HEK293 (cell line): ENCODE data around the gene TRIP4.

ENCODE experiments used
- GLIS2 ChIP-seq: fragments of 450-650 bp; formaldehyde crosslinking; IDR thresholded peaks from 2 replicates; pipeline ENCODE4 v1.5.1; 2016; ENCODE audit warnings: missing biosample characterization, missing genetic modification characterization
- REPIN1 ChIP-seq: fragments of 450-650 bp; formaldehyde crosslinking; IDR thresholded peaks from 2 replicates; pipeline ENCODE4 v1.5.1; 2017; ENCODE audit warnings: missing biosample characterization, missing genetic modification characterization, low read depth
- SCRT1 ChIP-seq: fragments of 450-650 bp; formaldehyde crosslinking; IDR thresholded peaks from 2 replicates; pipeline ENCODE4 v1.5.1; 2016; ENCODE audit warnings: missing biosample characterization, missing genetic modification characterization, borderline replicate concordance
- TRIM28 ChIP-seq: IDR thresholded peaks from 2 replicates; pipeline ENCODE4 v1.6.1; 2011; ENCODE audit warnings: low read length, control low read depth, borderline replicate concordance
- WT1 ChIP-seq: fragments of 450-650 bp; formaldehyde crosslinking; IDR thresholded peaks from 2 replicates; pipeline ENCODE4 v1.5.1; 2016; ENCODE audit warnings: missing biosample characterization, missing genetic modification characterization
- ZBTB10 ChIP-seq: fragments of 450-650 bp; formaldehyde crosslinking; IDR thresholded peaks from 2 replicates; pipeline ENCODE4 v1.5.1; 2016; ENCODE audit warnings: missing biosample characterization, missing genetic modification characterization
- ZBTB11 ChIP-seq: fragments of 450-650 bp; formaldehyde crosslinking; conservative IDR thresholded peaks from 2 replicates; pipeline ENCODE4 v1.5.1; 2016; ENCODE audit warnings: low read depth, missing biosample characterization, missing genetic modification characterization
- ZBTB26 ChIP-seq: fragments of 450-650 bp; formaldehyde crosslinking; optimal IDR thresholded peaks from 2 replicates; pipeline ENCODE3; 2016; ENCODE audit warnings: missing biosample characterization, mild to moderate bottlenecking, missing genetic modification characterization
- ZBTB49 ChIP-seq: fragments of 450-650 bp; formaldehyde crosslinking; IDR thresholded peaks from 2 replicates; pipeline ENCODE4 v1.5.1; 2016; ENCODE audit warnings: missing biosample characterization, missing genetic modification characterization, low read depth
- ZIC2 ChIP-seq: fragments of 450-650 bp; formaldehyde crosslinking; IDR thresholded peaks from 2 replicates; pipeline ENCODE4 v1.5.1; 2016; ENCODE audit warnings: missing biosample characterization, missing genetic modification characterization
- ZNF10 ChIP-seq: fragments of 450-650 bp; formaldehyde crosslinking; IDR thresholded peaks from 2 replicates; pipeline ENCODE4 v1.5.1; 2017; ENCODE audit warnings: missing biosample characterization, missing genetic modification characterization
- ZNF157 ChIP-seq: fragments of 450-650 bp; formaldehyde crosslinking; IDR thresholded peaks from 2 replicates; pipeline ENCODE4 v1.5.1; 2016; ENCODE audit warnings: missing biosample characterization, missing genetic modification characterization
- ZNF184 ChIP-seq: fragments of 450-650 bp; IDR thresholded peaks from 2 replicates; pipeline ENCODE4 v1.5.1; 2018; ENCODE audit warnings: missing biosample characterization, mild to moderate bottlenecking, missing genetic modification characterization
- ZNF223 ChIP-seq: fragments of 450-650 bp; formaldehyde crosslinking; IDR thresholded peaks from 2 replicates; pipeline ENCODE4 v1.5.1; 2016; ENCODE audit warnings: missing biosample characterization, missing genetic modification characterization
- ZNF292 ChIP-seq: fragments of 450-650 bp; formaldehyde crosslinking; IDR thresholded peaks from 2 replicates; pipeline ENCODE4 v1.5.1; 2016; ENCODE audit warnings: low read depth, missing biosample characterization, missing genetic modification characterization, borderline replicate concordance
- ZNF302 ChIP-seq: fragments of 450-650 bp; formaldehyde crosslinking; IDR thresholded peaks from 2 replicates; pipeline ENCODE4 v1.5.1; 2016; ENCODE audit warnings: missing biosample characterization, missing genetic modification characterization, low read depth
- ZNF362 ChIP-seq: fragments of 450-650 bp; formaldehyde crosslinking; IDR thresholded peaks from 2 replicates; pipeline ENCODE4 v1.5.1; 2016; ENCODE audit warnings: missing biosample characterization, missing genetic modification characterization
- ZNF366 ChIP-seq: fragments of 450-650 bp; formaldehyde crosslinking; conservative IDR thresholded peaks from 2 replicates; pipeline ENCODE4 v1.5.1; 2016; ENCODE audit warnings: missing biosample characterization, missing genetic modification characterization
- ZNF416 ChIP-seq: fragments of 450-650 bp; formaldehyde crosslinking; IDR thresholded peaks from 2 replicates; pipeline ENCODE4 v1.5.1; 2016; ENCODE audit warnings: missing biosample characterization, missing genetic modification characterization
- ZNF530 ChIP-seq: fragments of 450-650 bp; formaldehyde crosslinking; IDR thresholded peaks from 2 replicates; pipeline ENCODE4 v1.5.1; 2016; ENCODE audit warnings: low read depth, missing biosample characterization, missing genetic modification characterization
- ZNF548 ChIP-seq: fragments of 450-650 bp; formaldehyde crosslinking; IDR thresholded peaks from 2 replicates; pipeline ENCODE4 v1.5.1; 2016; ENCODE audit warnings: missing biosample characterization, missing genetic modification characterization
- ZNF600 ChIP-seq: fragments of 450-650 bp; formaldehyde crosslinking; IDR thresholded peaks from 2 replicates; pipeline ENCODE4 v1.5.1; 2016; ENCODE audit warnings: missing biosample characterization, missing genetic modification characterization
- ZNF623 ChIP-seq: fragments of 450-650 bp; formaldehyde crosslinking; IDR thresholded peaks from 2 replicates; pipeline ENCODE4 v1.5.1; 2016; ENCODE audit warnings: missing biosample characterization, missing genetic modification characterization
- ZNF654 ChIP-seq: fragments of 450-650 bp; formaldehyde crosslinking; IDR thresholded peaks from 2 replicates; pipeline ENCODE4 v1.5.1; 2016; ENCODE audit warnings: low read depth, missing biosample characterization, missing genetic modification characterization
- ZNF664 ChIP-seq: fragments of 450-650 bp; formaldehyde crosslinking; IDR thresholded peaks from 2 replicates; pipeline ENCODE4 v1.5.1; 2016; ENCODE audit warnings: missing biosample characterization, missing genetic modification characterization
- ZNF692 ChIP-seq: fragments of 450-650 bp; formaldehyde crosslinking; IDR thresholded peaks from 2 replicates; pipeline ENCODE4 v1.5.1; 2016; ENCODE audit warnings: missing biosample characterization, missing genetic modification characterization
- ZSCAN16 ChIP-seq: fragments of 450-650 bp; formaldehyde crosslinking; IDR thresholded peaks from 2 replicates; pipeline ENCODE4 v1.5.1; 2016; ENCODE audit warnings: missing biosample characterization, missing genetic modification characterization
- ZSCAN23 ChIP-seq: fragments of 450-650 bp; formaldehyde crosslinking; IDR thresholded peaks from 2 replicates; pipeline ENCODE4 v1.5.1; 2016; ENCODE audit warnings: missing biosample characterization, missing genetic modification characterization

TRIP4 gene

GRCh38 chr15:64387562-64388168 is at the start of gene TRIP4 (continued):
- TF ChIP-seq ZBTB11 (tag by site-specific recombination) (peak; percentile 100), ZNF292 (tag by site-specific recombination) (no peak), ZNF692 (peak; percentile 96), ZNF184 (no peak; the same call in 1 of the 2 replicates), ZBTB26 (peak; percentile 50), REPIN1 (tag by site-specific recombination) (peak; percentile 97), ZNF654 (tag by site-specific recombination) (no peak), ZNF530 (no peak), ZNF157 (no peak), ZNF416 (tag by site-specific recombination) (no peak), ZNF548 (tag by site-specific recombination) (no peak), ZNF10 (peak; percentile 70; the same call in 1 of the 2 replicates), ZSCAN23 (tag by site-specific recombination) (peak; percentile 90), ZSCAN16 (tag by site-specific recombination) (no peak), ZNF623 (tag by site-specific recombination) (peak; percentile 44), ZNF600 (tag by site-specific recombination) (peak; percentile 81), GLIS2 (tag by site-specific recombination) (peak; percentile 35; the same call in 1 of the 2 replicates), ZNF223 (tag by site-specific recombination) (no peak), ZBTB10 (tag by site-specific recombination) (peak; percentile 56), ZNF664 (tag by site-specific recombination) (peak; percentile 78), WT1 (tag by site-specific recombination) (peak; percentile 76), TRIM28 (peak; percentile 90; the same call in 1 of the 2 replicates), ZIC2 (tag by site-specific recombination) (peak; percentile 40), SCRT1 (tag by site-specific recombination) (peak; percentile 52; the same call in 1 of the 2 replicates), ZNF362 (tag by site-specific recombination) (peak; percentile 66; the same call in 1 of the 2 replicates), ZNF302 (tag by site-specific recombination) (no peak), ZBTB49 (tag by site-specific recombination) (0 out of 2 replicates have a peak, but pooled peaks have one; percentile 67), ZNF366 (peak; percentile 44; the same call in 1 of the 2 replicates)
